ENCODE data around the gene STEAP3.
"Not testable (repeated sequence)": the region's sequence is repeated elsewhere in the genome, so short reads cannot be mapped to it uniquely, and the experiment has no call there.

Gene STEAP3

GRCh38 chr2:119266091-119266589 is 42.5 kb downstream of the STEAP3 start:
- no peak for DNase-seq

DNA sequence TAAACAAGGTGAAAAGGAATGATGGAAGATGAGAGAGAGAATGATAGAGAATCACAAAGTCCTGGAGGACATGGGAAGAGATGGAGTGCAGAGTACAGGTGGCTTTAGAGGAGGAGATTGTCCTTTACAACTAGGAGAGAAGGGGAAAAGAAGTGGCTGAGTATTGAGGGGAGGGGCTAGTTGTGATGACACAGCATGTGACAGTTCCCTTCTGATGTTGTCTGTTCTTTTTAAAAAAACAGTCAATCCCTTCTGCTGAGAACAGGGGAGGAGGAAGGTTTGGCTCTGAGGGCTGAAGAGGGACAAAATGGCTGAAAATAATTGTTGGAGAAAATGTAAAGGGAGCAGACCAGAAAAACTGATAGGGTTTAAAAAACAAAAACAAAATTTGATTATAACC is 44.0 kb downstream of the STEAP3 start:
- DNase-seq, result no peak

- no peak for DNase-seq
Measured at GRCh38 chr2:119276864-119277263, 53.2 kb downstream of the STEAP3 start.

DNA sequence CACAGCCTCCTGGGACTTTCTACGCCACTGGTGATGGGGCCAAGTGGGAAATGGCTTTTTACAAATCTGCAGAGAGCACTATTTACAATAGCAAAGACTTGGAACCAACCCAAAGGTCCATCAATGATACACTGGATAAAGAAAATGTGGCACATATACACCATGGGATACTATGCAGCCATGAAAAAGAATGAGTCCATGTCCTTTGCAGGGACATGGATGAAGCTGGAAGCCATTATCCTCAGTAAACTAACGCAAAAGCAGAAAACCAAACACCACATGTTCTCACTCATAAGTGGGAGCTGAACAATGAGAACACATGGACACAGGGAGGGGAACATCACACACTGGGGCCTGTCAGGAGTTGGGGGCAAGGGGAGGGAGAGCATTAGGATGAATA is 54.8 kb downstream of the STEAP3 start:
- DNase-seq, result not testable (repeated sequence)

DNA sequence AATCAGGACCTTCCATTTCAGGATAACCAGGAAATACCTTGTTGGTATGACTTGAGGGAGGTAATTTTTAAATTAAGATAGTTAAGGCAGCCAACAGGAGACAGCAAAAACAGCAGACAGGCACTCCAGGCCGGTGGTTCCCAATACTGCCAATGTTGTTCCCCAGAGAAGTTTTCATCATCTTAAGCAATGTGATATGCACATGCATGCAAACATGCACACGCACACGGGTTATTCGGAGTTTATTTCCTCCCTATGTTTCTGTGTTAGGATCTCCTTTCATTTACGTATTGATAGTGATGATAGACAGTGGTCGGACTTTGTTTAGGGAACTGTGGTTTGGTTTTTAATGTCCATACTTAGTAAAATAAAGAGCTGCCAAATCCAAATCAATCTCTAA is 55.3 kb downstream of the STEAP3 start:
- DNase-seq, result no peak

DNA sequence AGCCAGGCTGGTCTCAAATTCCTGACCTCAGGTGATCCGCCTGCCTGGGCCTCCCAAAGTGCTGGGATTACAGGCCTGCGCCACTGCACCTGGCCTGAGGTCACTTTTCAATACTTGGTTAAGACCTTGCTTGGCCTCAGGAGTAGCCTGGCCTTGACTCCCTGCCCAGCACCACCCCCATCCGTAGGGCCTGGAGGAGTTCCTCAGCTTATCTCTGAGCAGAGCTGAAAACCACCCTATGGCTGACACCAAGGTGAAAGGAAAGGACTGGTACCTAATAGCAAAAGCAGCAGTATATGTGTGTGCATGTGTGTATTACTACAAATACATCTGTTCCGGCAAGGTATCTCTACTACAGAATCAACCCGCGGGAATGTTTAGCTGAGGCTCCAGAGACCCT is 56.0 kb downstream of the STEAP3 start:
- no peak for DNase-seq

DNA sequence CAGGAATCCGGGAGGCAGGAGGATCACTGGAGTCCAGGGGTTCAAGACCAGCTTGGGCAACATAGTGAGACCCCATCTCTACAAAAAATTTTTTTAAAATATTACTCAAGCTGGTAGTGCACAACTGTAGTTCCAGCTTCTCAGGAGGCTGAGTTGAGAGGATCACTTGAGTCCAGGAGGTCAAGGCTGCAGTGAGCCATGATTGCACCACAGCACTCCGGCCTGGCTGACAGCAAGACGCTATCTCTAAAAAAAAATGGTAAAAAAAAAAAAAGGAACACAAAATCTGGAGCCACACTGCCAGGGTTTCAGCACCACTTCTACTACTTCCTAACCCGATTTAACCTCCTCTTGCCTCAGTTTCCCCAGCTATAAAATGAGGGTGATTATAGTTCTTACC is 57.0 kb downstream of the STEAP3 start:
- DNase-seq, result no peak

DNA sequence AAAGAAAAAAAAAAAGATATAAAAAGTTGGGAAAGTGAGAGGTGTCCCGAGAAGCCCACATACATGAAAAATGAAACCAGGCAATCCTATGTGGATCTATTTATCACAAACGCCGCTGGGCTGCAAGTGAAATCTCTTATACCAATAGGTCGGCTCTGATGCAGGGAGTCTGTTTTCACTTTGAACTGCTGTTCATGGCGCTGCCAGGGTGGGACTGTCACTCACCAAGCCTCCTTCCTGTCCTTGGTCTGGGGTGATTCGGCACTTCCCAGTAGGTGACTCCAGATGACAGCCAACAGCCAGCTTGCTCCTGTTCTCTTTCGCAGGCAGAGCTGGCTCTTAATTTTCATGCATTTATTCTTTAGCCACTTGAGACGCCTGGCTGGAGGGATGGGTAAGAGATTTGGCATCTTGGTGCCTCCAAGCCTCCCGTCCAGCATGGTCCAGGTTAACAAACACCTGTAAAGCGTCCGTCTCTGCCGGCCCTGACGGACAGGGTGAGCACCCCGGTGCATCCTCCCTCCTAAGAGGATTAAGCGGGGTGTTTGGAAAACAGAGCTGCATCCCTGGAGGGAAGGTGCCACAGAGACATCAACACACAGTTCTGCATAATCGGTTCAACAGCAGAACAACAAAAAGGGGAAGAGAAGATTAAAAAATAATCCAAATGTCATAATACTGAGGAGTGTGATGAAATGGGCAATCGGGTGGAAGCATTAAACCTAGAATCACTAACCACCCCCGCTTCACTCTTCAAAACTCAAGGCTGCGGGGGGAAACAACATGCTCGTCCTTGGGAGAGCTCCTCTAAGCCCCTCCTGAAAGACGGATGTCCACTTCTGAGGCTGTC is 58.7 kb downstream of the STEAP3 start:
- no peak for DNase-seq

GRCh38 chr2:119282996-119283511 is 59.4 kb downstream of the STEAP3 start:
- DNase-seq, result no peak

DNA sequence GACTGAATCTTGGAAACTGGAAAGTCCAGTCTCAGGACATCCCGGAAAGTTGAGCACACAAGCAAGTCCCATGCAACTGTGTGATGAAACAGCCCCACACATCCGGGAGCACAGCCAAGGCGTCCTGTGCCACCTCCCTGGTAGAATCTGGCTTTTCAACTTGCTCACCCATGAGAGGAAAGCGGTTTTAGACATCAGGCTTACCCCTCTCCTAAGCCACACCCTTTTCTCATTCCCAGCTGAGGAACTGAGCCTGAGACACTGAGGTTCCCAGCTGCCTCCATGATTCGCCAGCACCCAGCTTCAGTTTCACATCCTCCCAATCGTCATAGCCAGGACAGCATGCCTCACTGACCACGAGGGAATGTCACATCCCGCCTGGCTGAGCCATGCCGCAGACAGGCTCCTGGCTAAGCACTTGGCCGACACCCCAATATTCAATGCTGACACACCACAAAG is 60.3 kb downstream of the STEAP3 start:
- DNase-seq, result no peak

- no peak for DNase-seq
Measured at GRCh38 chr2:119286661-119287060, 63.0 kb downstream of the STEAP3 start.

GRCh38 chr2:119288576-119288975 is 64.9 kb downstream of the STEAP3 start:
- no peak for DNase-seq

DNA sequence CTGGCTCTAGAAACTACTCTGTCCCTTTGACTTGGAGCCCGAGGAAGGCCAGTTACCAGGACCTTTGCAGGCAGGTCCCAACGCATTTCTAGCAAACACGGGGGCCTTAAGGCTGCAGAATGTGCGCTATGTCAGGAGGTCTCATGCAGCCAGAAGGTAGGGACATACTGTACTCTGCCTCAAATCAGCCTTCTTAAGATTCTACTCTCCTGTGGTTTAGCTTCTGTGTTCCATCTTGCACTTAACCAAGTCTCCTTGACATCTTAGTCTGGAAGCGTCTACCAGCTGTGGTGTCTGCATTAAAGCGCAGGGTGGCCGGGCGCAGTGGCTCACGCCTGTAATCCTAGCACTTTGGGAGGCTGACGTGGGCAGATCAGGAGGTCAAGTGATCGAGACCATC is 65.5 kb downstream of the STEAP3 start:
- DNase-seq, result no peak

DNA sequence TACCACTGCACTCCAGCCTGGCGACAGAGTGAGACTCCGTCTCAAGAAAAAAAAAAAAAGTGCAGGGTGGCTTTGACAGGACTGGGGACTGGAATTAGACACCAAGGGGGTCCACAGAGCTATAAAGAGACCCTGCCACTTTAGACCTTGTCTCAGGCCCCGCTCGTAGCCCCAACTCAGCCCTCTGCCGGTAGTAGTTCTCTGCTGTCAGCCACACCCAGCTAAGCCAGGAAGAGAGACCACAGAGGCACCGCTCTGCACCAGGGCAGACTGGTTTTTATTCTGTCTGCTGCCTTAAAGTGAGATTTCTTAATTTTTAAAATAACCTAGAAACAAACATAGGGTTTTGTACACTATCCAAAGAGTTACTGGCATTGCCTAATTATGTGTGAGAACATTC is 66.0 kb downstream of the STEAP3 start:
- no peak for DNase-seq

GRCh38 chr2:119290859-119291587 is 67.4 kb downstream of the STEAP3 start:
- no peak for DNase-seq

GRCh38 chr2:119291588-119292167 is 68.0 kb downstream of the STEAP3 start:
- DNase-seq, result no peak

GRCh38 chr2:119292226-119292625 is 68.6 kb downstream of the STEAP3 start:
- no peak for DNase-seq

DNA sequence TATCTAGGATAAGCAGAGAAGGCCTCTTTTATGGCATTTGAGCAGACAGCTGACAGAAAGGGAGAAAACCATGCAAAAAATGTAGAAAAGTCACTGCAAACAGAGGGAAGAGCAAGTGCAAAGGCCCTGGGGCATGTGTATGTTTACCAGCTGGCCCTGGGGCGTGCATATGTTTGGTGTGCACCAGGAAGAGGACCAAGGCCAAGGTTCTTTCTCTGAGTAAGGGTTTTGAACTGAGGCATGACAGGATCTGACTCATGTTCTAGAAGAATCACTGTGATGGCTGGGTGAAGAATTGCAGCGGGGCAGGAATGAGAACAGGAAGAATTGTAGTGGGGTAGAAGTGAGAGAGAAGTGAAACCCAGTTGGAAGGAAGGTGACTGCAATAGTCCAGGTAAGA is 69.6 kb downstream of the STEAP3 start:
- no peak for DNase-seq

DNA sequence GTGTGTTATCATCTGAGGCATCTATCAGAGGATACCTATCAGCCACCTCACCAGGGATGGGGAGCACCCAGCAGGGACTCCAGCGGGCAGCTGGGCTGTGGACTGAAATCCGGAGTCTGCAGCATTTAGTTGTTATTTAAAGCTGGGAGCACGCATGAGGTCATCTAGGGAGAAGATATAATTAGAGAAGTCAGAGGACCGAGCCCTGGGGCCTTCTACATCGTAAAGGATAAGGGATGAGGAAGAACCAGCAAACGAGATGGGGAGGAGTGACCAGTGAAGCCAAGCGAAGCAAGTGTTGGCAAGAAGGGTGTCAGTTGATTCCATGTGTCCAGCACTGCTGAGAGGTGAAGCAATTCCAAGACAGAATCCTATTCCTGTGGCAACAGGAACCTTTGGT is 70.3 kb downstream of the STEAP3 start:
- DNase-seq, result no peak

GRCh38 chr2:119294671-119295070 is 71.0 kb downstream of the STEAP3 start:
- no peak for DNase-seq

DNA sequence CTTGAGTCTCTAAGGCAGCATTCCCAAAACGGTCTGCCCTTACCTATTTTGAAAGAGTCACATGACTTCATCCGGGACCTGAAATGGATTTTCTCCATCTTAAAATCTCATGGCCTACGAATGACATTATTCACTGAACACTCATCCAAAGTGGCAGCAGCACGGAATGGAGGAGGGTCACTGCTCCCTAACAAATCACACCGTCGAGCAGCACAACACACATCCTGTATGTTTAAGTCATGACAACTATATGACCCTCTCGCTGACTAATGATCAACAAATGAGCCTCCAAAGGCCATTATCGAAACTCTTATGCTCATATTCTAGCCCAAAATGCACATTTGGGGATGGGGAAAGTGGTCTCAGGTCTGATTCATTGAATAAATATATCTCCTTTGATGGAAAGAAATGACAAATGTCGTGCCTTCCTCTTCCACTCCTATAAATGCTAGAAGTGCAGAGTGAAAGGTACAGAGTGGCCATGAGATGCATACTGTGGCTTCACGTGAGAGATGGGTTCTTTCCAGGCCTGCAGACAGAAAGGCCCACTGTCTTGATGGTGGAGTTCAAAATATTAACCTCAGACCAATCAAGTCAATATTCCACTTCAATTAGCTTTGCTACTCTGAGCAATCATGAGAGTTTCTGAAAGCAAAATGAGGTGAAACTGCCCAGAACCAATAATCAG is 72.2 kb downstream of the STEAP3 start:
- DNase-seq, result no peak

GRCh38 chr2:119301413-119301812 is 77.8 kb downstream of the STEAP3 start:
- no peak for DNase-seq

- DNase-seq, result no peak
Measured at GRCh38 chr2:119304847-119305246, 81.2 kb downstream of the STEAP3 start.

Data from CD4-positive, alpha-beta T cell treated with Interleukin-10 for 1 hour (primary cell).